ENCODE data around the gene OSGEP.

DNA sequence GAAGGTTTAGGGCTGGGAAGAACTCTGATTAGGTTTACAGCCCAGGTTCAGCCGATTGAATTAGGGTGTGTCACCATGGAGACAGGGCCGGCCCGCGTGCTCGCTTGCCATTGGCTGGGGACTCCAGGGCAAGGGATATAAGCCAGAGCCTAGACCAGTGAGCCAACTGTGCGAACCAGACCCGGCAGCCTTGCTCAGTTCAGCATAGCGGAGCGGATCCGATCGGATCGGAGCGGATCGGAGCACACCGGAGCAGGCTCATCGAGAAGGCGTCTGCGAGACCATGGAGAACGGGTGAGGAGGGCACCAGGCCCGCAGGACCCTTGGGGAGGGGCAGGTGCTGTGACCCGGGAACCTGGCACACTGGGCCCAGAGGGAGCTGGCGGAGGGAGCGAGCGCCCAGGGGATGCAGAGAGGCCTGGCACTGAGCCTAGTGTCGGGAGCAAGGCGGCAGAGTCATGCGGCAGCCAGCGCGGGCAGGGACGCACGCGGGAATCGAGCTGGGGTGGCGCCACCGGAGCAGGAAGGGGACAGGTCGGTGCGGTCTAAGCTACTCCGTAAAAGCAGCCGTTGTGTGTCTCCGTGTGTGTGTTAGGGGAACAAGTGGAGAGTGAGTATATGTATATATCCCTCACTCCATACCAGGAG is 14.8 kb upstream of the OSGEP start, which contains the start of gene PNP:
- no peak for TF ChIP-seq CTCF (conservative IDR thresholded peaks at IDR 0.05; ENCODE audit: low read depth, low read length)
- no peak for TF ChIP-seq EZH2 (IDR thresholded peaks at IDR 0.05; ENCODE audit: low read length, unreplicated experiment)
- TF ChIP-seq EZH2phosphoT487 (IDR thresholded peaks at IDR 0.05; ENCODE audit: borderline replicate concordance, low read length): no peak
